Muscle layer of colon (tissue), 2 donors: ENCODE data around the gene COL6A5.

Experiments used
- H3K27ac ChIP-seq: one replicate; pipeline ENCODE4 v1.7.0; 2013; ENCODE audit warnings: low read depth, mild to moderate bottlenecking, low read length, moderate library complexity
- H3K27me3 ChIP-seq, 2 donors: one replicate each; pipeline ENCODE4 v1.7.0; 2013; ENCODE audit warnings: low read length in 2 of 2, mild to moderate bottlenecking in 2 of 2; ENCODE audit not compliant: insufficient read depth in 2 of 2, control insufficient read depth in 1 of 2
- H3K36me3 ChIP-seq: one replicate; pipeline ENCODE4 v1.7.0; 2013; ENCODE audit warnings: mild to moderate bottlenecking, low read length; ENCODE audit not compliant: insufficient read depth
- H3K4me1 ChIP-seq: one replicate; pipeline ENCODE4 v1.7.0; 2013; ENCODE audit warnings: mild to moderate bottlenecking, low read length; ENCODE audit not compliant: insufficient read depth
- H3K4me3 ChIP-seq, 2 donors: one replicate each; pipeline ENCODE4 v1.7.0; 2013; ENCODE audit warnings: low read length in 2 of 2, low read depth in 1 of 2, mild to moderate bottlenecking in 1 of 2, moderate library complexity in 1 of 2
- H3K9ac ChIP-seq: one replicate; pipeline ENCODE4 v1.7.0; 2013; ENCODE audit warnings: low read length
- H3K9me3 ChIP-seq: one replicate; pipeline ENCODE4 v1.7.0; 2013; ENCODE audit warnings: mild to moderate bottlenecking, low read length
- donor health status: abdominal sarcoma.
- donor health status: Adenocarcinoma of cecum.

COL6A5 gene

GRCh38 chr3:130354430-130354829 lies 9.0 kb downstream of the COL6A5 start:
- H3K36me3 ChIP-seq, result no peaks in the 10 kb centered on the region
- no peak overlapping the region for H3K9ac ChIP-seq
- no peaks in the 10 kb centered on the region for H3K27me3 ChIP-seq
- H3K4me1 ChIP-seq, result no peaks in the 10 kb centered on the region
- no peak overlapping the region for H3K27ac ChIP-seq
- no peaks in the 10 kb centered on the region for H3K9me3 ChIP-seq
- H3K4me3 ChIP-seq, result no peak overlapping the region

GRCh38 chr3:130374033-130374432 lies 28.6 kb downstream of the COL6A5 start:
- no peaks in the 10 kb centered on the region for H3K36me3 ChIP-seq
- no peaks in the 10 kb centered on the region for H3K27me3 ChIP-seq
- H3K9me3 ChIP-seq, result no peaks in the 10 kb centered on the region
- no peak overlapping the region for H3K4me3 ChIP-seq
- H3K27ac ChIP-seq, result no peak overlapping the region
- no peaks in the 10 kb centered on the region for H3K4me1 ChIP-seq
- no peak overlapping the region for H3K9ac ChIP-seq

- Histone ChIP-seq H3K9ac (no peak overlapping the region), H3K27ac (no peak overlapping the region), H3K36me3 (no peaks in the 10 kb centered on the region), H3K4me1 (no peaks in the 10 kb centered on the region), H3K4me3 (no peak overlapping the region), H3K27me3 (no peaks in the 10 kb centered on the region), H3K9me3 (no peaks in the 10 kb centered on the region)
Observed at GRCh38 chr3:130374908-130375307, 29.4 kb downstream of the COL6A5 start.

- Histone ChIP-seq H3K27me3 (no peaks in the 10 kb centered on the region), H3K36me3 (no peaks in the 10 kb centered on the region), H3K27ac (no peak overlapping the region), H3K9ac (no peak overlapping the region), H3K4me3 (no peak overlapping the region), H3K9me3 (no peaks in the 10 kb centered on the region), H3K4me1 (no peaks in the 10 kb centered on the region)
Observed at GRCh38 chr3:130377960-130378676, 32.6 kb downstream of the COL6A5 start.

- no peaks in the 10 kb centered on the region for H3K36me3 ChIP-seq
- H3K4me1 ChIP-seq, result no peaks in the 10 kb centered on the region
- H3K4me3 ChIP-seq, result no peak overlapping the region
- H3K9ac ChIP-seq, result no peak overlapping the region
- H3K27me3 ChIP-seq, result no peaks in the 10 kb centered on the region
- no peak overlapping the region for H3K27ac ChIP-seq
- no peaks in the 10 kb centered on the region for H3K9me3 ChIP-seq
Observed at GRCh38 chr3:130378677-130379191, 33.3 kb downstream of the COL6A5 start.

GRCh38 chr3:130379274-130379673 lies 33.8 kb downstream of the COL6A5 start:
- Histone ChIP-seq H3K27me3 (no peaks in the 10 kb centered on the region), H3K9ac (no peak overlapping the region), H3K27ac (no peak overlapping the region), H3K4me3 (no peak overlapping the region), H3K9me3 (no peaks in the 10 kb centered on the region), H3K4me1 (no peaks in the 10 kb centered on the region), H3K36me3 (no peaks in the 10 kb centered on the region)

GRCh38 chr3:130380398-130380797 lies 34.9 kb downstream of the COL6A5 start:
- Histone ChIP-seq H3K4me3 (no peak overlapping the region), H3K9ac (no peak overlapping the region), H3K9me3 (no peaks in the 10 kb centered on the region), H3K36me3 (no peaks in the 10 kb centered on the region), H3K27ac (no peak overlapping the region), H3K27me3 (no peaks in the 10 kb centered on the region), H3K4me1 (no peaks in the 10 kb centered on the region)

GRCh38 chr3:130383424-130383823 lies 38.0 kb downstream of the COL6A5 start:
- Histone ChIP-seq H3K27ac (no peak overlapping the region), H3K36me3 (no peaks in the 10 kb centered on the region), H3K4me1 (no peaks in the 10 kb centered on the region), H3K9ac (no peak overlapping the region), H3K9me3 (no peaks in the 10 kb centered on the region), H3K27me3 (no peaks in the 10 kb centered on the region), H3K4me3 (no peak overlapping the region)

- Histone ChIP-seq H3K4me3 (no peak overlapping the region), H3K27me3 (no peaks in the 10 kb centered on the region), H3K36me3 (no peaks in the 10 kb centered on the region), H3K9me3 (no peaks in the 10 kb centered on the region), H3K27ac (no peak overlapping the region), H3K4me1 (no peaks in the 10 kb centered on the region), H3K9ac (no peak overlapping the region)
Observed at GRCh38 chr3:130384476-130385025, 39.1 kb downstream of the COL6A5 start.

GRCh38 chr3:130386604-130387263 lies 41.3 kb downstream of the COL6A5 start:
- Histone ChIP-seq H3K27ac (no peak overlapping the region), H3K4me3 (no peak overlapping the region), H3K9me3 (no peaks in the 10 kb centered on the region), H3K4me1 (no peaks in the 10 kb centered on the region), H3K36me3 (no peaks in the 10 kb centered on the region), H3K27me3 (no peaks in the 10 kb centered on the region), H3K9ac (no peak overlapping the region)

GRCh38 chr3:130389743-130390478 lies 44.4 kb downstream of the COL6A5 start:
- Histone ChIP-seq H3K27me3 (no peaks in the 10 kb centered on the region), H3K4me1 (no peaks in the 10 kb centered on the region), H3K36me3 (no peaks in the 10 kb centered on the region), H3K9ac (no peak overlapping the region), H3K27ac (no peak overlapping the region), H3K9me3 (no peaks in the 10 kb centered on the region), H3K4me3 (no peak overlapping the region)
